HG03571 (cell line): ENCODE data around the gene KLHDC3.

Experiments used
- ATAC-seq: cut with Tn5 transposase; IDR thresholded peaks from one replicate; pipeline ENCODE4 v1.9.1; 2021; ENCODE audit not compliant: unreplicated experiment

Gene KLHDC3, protein sequence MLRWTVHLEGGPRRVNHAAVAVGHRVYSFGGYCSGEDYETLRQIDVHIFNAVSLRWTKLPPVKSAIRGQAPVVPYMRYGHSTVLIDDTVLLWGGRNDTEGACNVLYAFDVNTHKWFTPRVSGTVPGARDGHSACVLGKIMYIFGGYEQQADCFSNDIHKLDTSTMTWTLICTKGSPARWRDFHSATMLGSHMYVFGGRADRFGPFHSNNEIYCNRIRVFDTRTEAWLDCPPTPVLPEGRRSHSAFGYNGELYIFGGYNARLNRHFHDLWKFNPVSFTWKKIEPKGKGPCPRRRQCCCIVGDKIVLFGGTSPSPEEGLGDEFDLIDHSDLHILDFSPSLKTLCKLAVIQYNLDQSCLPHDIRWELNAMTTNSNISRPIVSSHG

DNA sequence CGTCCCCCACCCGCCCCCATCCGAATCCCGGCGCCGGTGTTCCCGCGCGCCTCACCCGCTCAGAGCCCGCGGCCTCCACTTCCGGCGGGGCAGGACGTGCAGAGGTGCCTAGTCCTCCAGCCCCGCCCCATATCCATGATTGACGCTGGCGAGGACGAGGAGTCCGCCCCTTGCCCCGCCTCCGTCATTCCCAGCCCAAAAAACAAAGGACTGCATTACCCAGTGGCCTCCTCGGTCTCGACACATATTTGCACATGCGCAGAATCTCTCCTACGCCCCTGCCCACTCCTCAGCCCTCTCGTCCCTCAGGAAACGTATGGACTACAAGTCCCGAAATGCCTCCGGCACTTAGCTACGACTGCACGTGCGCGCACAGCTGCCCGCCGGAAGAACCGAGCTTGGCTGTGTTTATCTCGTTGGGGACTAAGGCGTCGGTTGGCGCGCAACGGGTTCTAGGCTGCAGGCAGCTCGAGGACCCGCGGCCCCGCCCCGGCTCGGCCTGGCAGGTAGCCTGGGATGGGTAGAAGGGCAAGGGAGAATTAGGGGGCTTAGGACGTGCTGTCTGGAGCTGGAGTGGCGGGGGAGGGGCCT, at the start of gene KLHDC3, which contains the start of gene MEA1:
Gene KLHDC3 (plus strand): TSS at position 407 of the 591 bp plus-strand sequence. CDS start 2,944 bp downstream, outside the sequence.
Gene MEA1 (minus strand): TSS at position 104 of the 591 bp plus-strand sequence. CDS start 133 bp downstream, outside the sequence.
- peak; percentile 89 for ATAC-seq

DNA sequence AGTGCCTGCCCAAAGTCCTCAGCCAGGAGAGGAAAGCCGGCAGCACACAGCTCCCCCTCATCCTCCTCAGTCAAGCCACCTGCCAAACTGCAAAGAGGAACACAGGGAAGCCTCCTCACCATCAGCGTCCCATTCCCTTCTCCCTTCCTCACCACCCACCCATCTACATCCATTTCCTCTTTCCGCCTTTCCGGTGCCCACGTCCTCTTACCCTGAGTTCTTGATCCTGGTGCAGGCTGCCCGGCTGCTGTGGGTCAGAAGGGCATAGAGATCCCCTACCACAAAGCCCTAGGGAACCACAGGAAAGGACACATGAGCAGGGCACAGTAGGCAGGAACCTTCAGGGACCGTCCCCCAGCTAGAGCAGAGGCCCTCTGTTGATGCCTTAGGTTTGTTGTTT, 47.5 kb upstream of the KLHDC3 start:
- no peak for ATAC-seq

DNA sequence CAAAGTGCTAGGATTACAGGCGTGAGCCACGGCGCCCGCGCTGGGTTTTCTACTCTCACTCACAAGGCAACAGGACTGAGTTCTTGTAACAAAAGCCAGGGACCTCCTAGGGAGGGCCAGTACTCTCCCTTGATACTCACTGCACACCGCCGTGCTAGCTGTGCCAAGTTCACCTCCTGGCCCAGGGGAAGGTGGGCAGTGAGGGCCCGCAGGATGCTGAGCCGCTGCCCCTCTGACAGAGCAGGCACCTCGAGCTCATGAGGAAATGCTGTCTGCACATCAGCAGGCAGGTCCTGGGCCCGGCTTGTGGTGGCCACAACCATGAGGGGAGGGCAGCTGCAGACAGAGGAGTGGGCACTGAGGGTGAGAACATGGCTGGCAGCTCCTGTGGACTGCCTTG, 46.8 kb upstream of the KLHDC3 start:
- ATAC-seq = no peak

DNA sequence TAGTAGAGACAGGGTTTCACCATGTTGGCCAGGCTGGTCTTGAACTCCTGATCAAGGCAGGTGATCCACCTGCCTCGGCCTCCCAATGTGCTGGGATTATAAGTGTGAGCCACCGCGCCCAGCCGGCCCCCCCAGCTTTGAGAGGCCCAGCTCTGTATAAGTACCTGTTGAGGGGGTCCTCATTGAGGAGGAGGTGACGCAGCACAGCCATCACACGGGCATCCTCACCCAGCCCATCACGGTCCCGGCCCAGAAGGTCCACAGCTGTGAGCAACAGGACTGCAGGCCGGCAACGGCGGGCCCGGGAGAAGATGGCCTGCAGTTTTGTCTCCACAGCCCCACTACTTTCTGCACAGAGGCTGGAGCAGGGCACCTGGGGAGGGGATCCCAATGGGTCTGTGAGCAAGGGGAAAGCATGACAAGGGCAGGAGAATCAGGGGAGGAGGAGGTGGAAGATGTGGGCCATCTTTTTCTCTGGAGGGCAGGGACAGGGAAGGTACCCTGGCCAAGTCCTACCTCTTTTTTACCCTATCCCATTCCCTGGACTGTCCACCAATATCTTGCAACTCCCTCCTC, 45.8 kb upstream of the KLHDC3 start:
- no peak for ATAC-seq

DNA sequence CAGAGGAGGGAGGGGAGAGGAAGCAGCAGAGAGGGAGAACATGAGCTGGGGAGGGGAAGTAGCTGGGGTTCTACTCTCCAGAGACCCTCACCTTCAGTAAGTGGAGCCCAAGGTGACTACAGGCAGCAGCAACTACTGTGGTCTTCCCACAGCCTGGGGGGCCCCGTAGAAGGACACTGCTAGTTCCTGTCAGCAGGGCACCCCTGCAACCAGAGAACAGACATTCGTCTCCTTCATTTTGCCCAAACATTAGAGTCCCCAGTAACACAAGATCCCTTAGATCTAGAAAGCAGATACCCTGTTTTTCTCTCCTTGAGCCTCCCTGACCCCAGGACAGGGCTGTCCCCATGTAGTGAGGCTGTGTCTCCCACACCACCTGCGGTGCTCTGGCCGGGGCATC, 45.3 kb upstream of the KLHDC3 start:
- ATAC-seq = no peak

DNA sequence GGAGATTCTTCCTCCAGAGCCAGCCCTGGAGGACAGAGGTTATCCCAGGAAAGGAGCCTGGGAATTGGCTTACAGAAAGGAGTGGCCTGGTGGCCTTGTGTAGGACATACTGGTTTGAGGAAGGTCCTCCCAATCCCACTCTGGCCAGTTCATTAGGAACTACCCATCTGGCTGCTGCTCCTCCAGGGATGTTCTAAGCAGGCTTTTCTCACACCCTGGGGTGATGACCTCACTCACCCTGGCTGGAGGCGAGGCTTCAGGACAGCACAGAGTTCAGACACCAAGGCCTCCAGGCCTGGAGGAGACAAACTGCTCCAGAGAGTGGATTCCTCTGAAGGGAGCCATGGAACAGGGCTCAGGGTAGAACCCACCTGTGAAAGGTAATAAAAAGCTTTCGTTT, 44.6 kb upstream of the KLHDC3 start:
- no peak for ATAC-seq

DNA sequence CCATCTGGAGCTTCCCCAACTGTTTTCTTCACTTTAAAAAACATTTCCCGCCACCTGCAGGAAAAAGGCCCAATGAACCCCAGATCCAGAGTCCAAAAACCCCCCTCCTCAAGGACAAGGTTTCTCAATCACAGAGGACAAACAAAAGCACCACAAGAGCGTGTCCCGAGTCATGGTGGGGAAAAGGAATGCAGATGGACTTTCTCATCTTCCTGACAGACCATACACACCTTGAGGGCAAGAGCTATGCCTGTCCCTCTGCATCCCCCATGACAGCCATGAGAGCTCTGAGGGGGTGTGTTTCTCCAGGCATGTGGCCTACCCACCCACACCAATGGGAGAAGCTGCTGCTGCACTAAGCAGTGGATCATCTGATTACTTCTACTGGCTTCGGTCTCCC, 44.1 kb upstream of the KLHDC3 start:
- ATAC-seq = no peak

DNA sequence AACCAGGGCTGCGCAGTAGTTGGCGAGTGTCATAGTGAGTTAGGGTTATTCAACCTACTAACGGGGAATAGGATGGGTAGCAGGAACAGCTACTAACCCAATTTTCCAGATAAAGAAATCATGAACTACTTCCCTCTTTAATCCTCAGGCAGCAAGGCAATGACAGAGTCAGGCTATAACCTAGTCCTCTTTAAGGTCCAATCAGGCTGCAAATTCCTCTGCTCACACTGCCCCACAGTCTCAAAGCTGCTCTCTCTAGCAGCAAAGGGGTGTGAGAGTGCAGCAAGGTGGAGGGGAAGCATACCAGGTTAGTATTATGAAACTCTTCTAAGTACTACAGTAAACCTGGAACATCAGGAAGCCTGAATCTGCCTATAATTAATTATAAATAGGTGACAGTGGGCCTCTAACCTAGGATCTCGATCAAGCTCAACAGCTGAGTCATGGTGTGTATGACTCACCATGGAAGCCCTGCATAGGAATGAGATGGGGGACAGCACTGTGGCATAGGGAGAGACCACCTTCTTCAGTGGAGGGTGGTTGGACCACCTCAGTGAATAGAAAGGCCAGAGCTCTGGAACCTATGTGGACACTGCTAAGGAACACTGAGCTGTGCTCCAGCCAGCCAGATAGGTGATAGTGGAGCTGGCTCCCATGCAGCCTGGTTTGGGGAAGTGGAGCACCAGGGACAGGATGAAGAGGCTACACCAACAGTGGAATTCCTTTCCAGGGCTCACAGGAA, 43.0 kb upstream of the KLHDC3 start:
- no peak for ATAC-seq

DNA sequence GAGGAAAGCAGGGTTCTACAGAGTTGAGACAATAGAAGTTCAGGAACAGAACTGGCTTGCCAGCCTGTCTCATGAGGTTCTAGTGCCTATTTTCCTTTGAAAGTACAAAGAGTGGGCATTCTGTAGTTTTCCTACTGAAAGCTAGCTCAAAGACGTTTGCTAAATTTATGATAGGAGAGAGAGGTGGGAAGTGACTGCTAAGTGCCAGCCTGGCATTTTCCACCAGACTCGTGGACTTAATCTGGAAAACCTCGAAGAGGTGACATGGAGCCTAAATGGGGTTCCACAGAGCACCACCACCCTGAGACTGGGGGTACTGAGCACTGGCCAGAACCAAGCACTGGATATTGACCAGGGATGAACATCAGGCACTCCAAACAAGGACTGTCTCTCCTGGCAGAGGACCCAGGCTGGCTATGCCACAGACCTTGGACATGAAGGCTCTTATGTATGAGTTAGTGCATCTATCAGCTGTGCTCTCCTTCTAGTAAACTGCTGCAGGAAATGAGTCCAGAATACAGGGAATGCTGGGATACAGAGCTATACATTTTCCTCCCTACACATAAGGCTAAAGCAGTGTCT, 42.2 kb upstream of the KLHDC3 start:
- ATAC-seq = no peak

DNA sequence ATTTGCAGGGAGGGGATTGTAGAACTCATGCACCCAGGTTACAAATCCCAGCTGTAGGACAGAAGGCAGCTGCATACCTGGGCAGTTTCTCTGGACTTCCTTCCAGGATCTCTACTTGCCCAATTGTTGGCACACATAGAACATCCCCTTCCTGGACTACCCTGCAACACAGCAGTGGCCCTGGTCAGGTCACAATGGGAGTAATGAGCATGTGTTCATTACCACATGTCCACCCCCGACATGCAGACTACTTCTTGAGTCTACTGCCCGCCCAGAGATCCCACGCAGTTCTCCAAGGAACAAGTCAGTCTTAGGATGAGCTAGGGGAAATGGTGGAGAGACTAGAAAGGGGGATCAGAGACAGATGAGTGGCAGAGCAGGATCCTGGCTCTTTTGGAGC, 40.1 kb upstream of the KLHDC3 start:
- no peak for ATAC-seq

DNA sequence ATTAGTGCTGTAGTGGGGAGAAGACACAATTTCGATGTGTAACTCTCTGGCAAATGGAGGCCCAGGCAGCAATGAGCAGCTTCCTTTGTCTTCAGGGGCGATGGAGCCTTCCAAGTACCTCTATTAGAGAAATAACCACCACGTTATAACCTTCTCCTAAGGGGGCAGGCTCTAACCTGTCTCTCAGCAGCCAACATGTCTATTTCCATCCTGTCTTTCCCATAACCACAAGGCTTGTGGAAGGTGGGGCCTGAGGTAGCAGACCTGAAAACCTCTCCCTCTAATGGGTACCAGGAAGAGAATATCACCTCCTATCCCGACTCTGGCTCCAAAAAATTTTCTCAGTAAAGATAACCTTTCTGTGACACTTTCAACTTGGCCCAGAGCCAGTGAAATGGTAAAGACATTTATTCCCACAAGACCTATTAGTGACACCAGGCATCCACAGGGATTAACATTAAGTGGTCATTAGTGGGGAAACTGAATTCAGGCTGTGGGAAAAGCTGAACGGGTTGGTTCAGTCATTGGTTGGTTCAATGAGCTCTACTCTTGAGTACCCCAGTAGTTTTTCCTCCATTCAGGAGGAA, 39.0 kb upstream of the KLHDC3 start:
- no peak for ATAC-seq

DNA sequence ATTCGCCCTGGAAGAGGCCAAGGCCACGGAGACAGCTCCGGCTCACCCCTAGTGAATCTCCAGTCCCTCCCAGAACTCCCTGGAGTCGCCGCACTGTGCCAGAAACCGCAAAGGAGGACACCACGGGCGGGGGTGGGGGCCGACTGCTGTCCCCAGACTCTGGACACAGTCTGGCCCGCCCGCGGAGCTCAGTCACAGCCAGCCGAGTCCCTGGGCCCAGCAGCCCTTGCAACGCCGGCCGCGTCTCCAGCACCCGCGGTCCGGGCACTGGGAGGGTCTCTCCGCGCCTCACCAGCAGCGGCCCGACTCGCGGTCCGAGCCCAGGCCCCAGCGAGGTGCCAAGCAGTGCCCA, 35.6 kb upstream of the KLHDC3 start:
- peak; percentile 19 for ATAC-seq

DNA sequence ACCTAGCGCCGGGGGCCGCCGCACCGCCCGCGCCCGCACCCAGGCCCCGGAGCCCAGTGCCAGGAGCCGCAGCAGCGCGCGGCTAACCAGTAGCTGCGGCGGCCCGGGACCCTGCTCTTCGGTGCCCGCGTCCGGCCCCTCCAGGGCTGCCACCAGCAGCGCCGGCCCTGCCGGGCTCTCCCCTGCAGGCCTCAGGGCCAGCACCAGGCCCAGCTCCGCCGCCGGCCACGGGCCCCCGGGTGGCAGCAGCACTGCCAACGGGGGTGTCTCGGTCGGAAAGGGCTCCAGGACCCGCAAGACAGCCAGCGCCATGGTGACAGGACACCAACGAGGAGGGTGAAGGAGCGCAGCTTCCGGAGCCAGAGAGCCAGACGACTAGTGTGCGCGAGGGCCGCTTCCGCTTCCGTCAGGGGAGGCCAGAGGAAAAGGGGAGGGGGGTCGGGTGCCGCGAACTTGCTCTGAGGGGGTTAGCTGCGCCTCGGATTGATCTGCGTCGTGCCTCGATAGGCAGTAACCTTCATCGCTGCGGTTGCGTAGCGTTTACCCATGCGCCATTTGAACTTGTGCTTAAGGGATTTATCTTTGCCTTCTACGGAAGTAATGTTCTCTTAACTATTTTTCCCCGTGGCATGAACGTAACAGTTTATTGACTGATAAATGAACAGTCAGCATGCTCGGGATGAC, 35.1 kb upstream of the KLHDC3 start, which contains the start of gene PEX6:
Gene PEX6 (minus strand): TSS at position 343 of the 684 bp plus-strand sequence. CDS start 31 bp downstream, at position 312.
- peak; percentile 85 for ATAC-seq

DNA sequence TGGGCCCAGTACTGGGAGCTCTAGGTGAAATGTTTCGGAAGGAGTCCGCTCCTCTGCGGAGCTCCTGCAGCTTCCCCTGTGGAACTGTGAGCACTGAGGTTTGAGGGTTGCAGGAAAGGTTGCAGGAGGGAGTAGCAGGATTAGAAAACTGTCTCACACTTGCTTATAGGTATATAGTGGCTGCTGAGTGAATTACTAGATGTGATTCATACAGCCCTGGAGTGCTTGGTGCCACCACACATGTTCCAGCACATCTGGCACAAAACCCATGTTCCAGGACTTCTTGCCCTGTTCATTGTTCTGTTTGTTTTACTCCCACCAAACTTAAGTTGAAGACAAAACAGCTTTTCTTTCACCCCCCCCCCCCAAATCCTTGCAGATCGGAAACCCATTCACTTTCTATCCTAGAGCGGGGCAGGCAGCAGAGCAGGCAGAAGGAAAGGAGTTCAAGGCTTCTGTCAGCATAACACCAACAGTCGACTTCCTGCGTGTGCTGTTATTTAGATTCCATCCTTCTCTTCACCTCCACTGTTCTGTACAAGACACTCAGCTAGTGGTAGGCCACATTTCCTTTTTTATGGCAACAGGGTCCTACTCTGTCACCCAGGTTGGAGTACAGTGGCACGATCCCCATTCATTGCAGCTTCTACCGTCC, 34.4 kb upstream of the KLHDC3 start:
- ATAC-seq = peak; percentile 12

DNA sequence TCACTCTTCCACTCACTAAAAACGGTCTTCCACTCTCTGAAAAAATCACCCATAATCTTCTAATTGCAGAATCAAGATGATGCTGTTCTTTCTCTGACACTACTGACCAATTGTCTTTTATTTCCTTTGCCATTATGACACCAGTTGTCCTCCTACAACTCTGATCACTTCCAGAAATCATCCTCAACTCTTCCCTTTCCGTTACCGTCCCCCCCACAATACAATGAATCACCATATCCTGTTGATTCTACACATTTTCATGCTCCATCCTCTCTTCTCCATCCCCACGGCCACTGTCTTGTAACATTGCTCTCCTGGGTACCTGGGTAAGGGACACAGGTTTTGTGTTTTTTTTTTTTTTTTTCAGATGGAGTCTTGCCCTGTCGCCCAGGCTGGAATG, 32.2 kb upstream of the KLHDC3 start:
- ATAC-seq = no peak

DNA sequence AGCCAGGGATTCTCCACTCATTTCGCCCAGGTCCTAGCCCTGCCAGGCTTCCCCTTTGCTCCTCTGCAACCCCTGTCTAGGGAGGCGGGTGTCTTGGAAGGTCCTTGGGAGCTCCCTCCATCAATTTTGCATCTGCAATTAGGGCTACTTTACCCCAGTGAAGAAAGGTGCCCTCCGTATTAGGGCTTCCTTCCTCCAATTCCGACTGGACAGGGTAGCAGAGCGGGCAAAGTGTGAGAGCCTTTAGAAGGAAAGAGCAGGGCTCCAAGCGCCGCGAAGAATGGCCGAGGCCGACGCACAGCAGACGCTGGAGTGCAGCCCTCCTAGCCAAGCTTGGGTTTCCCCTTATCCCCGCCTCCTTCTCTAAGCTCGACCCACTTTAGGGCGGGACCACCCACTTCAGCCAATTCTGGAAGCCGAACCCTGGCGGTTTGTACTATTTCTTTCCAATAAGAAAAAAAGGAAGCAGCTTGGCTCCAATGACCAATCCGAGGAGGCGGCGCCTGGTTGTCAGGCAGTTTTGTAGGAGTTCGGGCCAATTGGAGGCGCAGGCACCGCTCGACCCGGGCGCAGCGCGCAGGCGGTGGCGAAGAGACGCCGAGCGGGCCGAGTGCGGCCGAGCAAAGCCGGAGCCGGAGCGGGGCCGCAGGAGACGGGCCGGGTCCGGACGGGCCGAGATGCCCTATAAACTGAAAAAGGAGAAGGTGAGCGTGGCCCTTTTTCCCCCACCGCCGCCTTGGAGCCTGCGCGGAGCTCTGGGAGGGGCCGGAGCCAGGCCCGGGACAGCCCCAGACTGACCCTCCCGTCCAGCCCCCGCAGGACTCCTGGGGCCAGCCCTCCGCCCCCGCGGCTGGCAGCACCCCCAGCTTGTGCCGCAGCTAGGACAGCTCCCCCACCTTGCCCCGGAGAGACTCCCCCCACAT, 29.8 kb upstream of the KLHDC3 start, which contains the start of gene PPP2R5D:
Gene PPP2R5D (plus strand): TSS at position 570 of the 923 bp plus-strand sequence. CDS start 108 bp downstream, at position 678.
- ATAC-seq = peak; percentile 95

DNA sequence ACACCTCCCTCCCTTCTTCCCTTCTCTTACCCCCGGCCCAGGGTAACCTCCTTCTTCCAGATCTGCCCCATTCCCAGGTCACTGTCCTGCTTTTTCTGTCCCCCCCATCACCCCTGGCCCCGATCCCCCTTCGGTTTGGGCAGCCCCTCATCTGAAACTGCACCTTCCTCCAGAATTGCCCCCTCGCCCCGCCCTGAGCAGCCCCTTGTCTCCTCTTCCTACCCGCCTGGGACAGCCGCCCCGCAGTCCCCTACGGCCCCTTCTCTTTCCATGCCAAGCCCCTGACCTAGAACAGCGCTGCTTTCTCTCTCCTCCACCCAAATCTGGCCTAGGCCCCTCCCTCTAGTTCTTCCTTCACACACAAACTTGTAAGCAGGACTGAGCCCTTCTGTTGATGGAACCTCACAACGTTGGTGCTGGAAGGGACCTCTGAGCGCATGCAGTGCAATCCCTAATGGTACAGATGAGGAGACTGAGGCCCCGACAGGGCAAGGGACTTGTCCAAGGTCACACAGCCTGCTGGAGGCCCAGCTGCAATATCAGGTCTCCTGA, 29.0 kb upstream of the KLHDC3 start:
- no peak for ATAC-seq
